Measurements from ENCODE around the gene RIOK3. TPM values are rescaled to one million over a fixed set of nuclear protein-coding genes. Genes with fewer than 3 reads are reported as not detected.

RIOK3 gene
- total and polyA plus RNA-seq, 10 of the 15 experiments (the other 5 are each of a cell fraction or from before 2014, with no cell fraction given): 18.0 to 87.5 (median 53.8) TPM

GRCh38 chr18:23422751-23423418 lies 30.2 kb upstream of the RIOK3 start (continued):
- TF ChIP-seq SUPT20H (IDR thresholded peaks at IDR 0.05; ENCODE audit: borderline replicate concordance, control insufficient read depth, low read depth, low read length) (no peak), SRF (IDR thresholded peaks at IDR 0.05; ENCODE audit: low read depth in 2 of 2, low read length in 2 of 2) (no peak), EED (IDR thresholded peaks at IDR 0.05; ENCODE audit: low read depth) (peak; percentile 73), ZNF207 (IDR thresholded peaks at IDR 0.05; ENCODE audit: borderline replicate concordance) (0 out of 2 replicates have a peak, but pooled peaks have one; percentile 48), CEBPZ (IDR thresholded peaks at IDR 0.05; ENCODE audit: low read depth, low read length) (no peak), LARP7 (IDR thresholded peaks at IDR 0.05) (no peak; the same call in 1 of the 2 replicates), CREM (IDR thresholded peaks at IDR 0.05; ENCODE audit: low read depth) (no peak; the same call in 1 of the 2 replicates), ESRRA (IDR thresholded peaks at IDR 0.05; ENCODE audit: low read length) (no peak), TARDBP (IDR thresholded peaks at IDR 0.05; ENCODE audit: borderline replicate concordance) (no peak), CREB1 (IDR thresholded peaks at IDR 0.05; ENCODE audit: low read depth) (peak; percentile 39; the same call in 1 of the 2 replicates), IRF4 (IDR thresholded peaks at IDR 0.05; ENCODE audit: low read depth, low read length) (no peak), KLF5 (IDR thresholded peaks at IDR 0.05; ENCODE audit: partially characterized antibody) (peak; percentile 30), BRCA1 (IDR thresholded peaks at IDR 0.05; ENCODE audit: low read depth, low read length) (no peak), BACH1 (IDR thresholded peaks at IDR 0.05; ENCODE audit: borderline replicate concordance) (peak; percentile 95; the same call in 1 of the 2 replicates), SP1 (IDR thresholded peaks at IDR 0.05; ENCODE audit: low read depth, low read length) (no peak), SUZ12 (IDR thresholded peaks at IDR 0.05; ENCODE audit: unreplicated experiment) (no peak), ZNF687 (IDR thresholded peaks at IDR 0.05) (peak; percentile 51; the same call in 1 of the 2 replicates), BHLHE40 (IDR thresholded peaks at IDR 0.05; ENCODE audit: borderline replicate concordance in 1 of 2, low read depth in 2 of 2, low read length in 1 of 2) (peak; percentile 76 to 77), RBBP5 (conservative IDR thresholded peaks at IDR 0.05) (no peak), FOS (IDR thresholded peaks at IDR 0.05; ENCODE audit: borderline replicate concordance, extremely low read depth, insufficient read length) (no peak), ZNF217 (IDR thresholded peaks at IDR 0.05) (0 out of 2 replicates have a peak, but pooled peaks have one; percentile 39), TCF7 (IDR thresholded peaks at IDR 0.05; ENCODE audit: borderline replicate concordance) (no peak), SREBF2 (IDR thresholded peaks at IDR 0.05; ENCODE audit: low read length) (no peak), SMAD5 (IDR thresholded peaks at IDR 0.05; ENCODE audit: low read depth) (no peak), STAT3 (IDR thresholded peaks at IDR 0.05; ENCODE audit: low read depth, low read length) (no peak), GATAD2B (conservative IDR thresholded peaks at IDR 0.05; ENCODE audit: low read depth) (peak; percentile 76; the same call in 1 of the 2 replicates), NBN (IDR thresholded peaks at IDR 0.05) (peak; percentile 93)

Data from GM12878 (cell line).